ENCODE measurements around the gene CTIF.

Gene CTIF

DNA sequence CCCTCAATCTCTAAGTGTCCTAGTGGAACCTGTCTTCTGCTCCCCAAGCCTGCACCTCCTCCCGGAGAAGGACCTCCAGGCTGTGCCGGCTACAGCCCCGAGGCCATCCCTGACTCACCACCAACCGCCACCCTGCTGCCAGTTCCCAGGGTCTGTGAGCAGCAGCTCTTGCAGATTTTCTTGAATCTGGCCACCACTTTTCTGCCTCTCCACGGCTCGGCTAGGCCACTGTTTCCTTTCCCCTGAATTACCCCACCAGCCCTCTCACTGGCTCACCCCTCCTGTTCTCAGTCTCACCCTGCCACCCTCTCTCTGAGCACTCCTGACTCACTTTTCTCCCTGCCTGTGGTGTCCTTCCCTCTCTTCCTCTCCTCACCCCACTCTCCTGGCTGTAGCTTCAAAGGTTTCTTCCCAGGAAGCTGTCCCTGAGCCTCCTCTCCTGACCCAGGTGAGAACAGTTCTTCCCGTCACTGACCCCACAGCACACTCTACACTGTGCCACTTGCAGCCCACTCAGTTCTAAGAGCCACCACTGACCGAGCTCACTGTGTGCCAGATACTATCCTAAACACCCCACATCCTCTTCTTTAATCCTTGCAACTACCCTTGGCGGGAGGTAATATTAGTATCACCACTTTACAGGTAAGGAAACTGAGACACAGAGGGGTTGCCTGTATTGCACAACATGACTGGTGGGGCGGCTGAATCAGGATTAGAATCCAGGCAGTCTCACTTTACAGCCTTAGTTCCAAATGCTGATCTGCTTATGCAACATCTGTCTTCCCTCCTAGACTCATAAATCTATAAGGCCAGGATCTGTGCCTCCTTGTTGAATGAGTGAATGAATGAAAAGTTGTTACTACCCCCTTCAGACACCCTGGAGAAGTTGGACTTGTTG is 300.3 kb downstream of the CTIF start:
- DNase-seq = no peak

DNA sequence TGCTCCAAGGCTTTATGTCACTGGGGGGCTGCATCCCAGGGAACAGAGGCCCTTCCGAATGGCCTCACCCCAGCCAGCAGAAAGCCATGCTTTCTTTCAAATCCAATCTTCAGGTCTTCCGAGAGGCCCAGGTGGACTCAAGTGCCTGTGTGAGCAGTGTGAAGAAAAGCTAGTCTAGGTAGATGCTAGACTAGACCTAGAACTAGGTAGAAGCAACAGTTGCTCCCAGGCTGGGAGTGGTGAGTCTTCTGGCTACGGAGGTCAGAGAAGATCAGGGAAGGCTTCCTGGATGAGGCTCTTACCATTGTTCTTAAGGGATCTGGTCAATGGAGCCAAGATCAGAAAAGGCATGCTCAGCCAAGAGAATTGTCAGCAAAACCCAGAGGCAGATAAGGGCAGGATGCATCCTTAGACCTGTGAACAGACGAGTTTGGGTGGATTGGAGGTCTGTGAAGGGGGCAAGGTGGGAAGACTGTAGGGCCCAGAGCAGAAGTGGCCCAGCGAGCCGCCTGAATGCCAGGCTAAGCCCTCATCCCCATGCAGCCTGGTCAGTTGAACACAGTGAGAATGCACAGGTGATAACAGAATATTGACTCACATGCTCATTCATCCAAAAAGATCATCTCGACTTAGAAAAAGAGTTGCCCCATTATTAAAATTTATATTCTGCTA is 301.1 kb downstream of the CTIF start:
- no peak for DNase-seq

DNA sequence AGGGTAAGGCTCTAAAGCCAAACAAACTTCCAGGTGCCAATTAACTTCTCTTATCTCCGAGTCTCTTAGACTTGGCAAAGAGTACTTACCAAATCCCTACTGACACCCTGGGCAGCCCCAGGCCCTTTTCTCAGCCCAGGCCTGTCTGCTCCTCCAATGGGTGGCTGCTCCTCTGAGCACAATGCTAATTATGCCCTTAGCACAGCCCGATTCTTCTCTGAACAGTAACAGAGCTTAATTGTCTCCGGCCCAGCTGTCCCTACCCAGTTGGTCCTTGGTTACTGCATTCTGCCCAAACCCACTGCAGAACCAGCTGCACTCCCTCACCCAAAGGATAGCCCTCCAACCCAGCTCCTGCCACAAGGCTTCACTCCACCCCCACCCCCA is 301.7 kb downstream of the CTIF start:
- no peak for DNase-seq

DNA sequence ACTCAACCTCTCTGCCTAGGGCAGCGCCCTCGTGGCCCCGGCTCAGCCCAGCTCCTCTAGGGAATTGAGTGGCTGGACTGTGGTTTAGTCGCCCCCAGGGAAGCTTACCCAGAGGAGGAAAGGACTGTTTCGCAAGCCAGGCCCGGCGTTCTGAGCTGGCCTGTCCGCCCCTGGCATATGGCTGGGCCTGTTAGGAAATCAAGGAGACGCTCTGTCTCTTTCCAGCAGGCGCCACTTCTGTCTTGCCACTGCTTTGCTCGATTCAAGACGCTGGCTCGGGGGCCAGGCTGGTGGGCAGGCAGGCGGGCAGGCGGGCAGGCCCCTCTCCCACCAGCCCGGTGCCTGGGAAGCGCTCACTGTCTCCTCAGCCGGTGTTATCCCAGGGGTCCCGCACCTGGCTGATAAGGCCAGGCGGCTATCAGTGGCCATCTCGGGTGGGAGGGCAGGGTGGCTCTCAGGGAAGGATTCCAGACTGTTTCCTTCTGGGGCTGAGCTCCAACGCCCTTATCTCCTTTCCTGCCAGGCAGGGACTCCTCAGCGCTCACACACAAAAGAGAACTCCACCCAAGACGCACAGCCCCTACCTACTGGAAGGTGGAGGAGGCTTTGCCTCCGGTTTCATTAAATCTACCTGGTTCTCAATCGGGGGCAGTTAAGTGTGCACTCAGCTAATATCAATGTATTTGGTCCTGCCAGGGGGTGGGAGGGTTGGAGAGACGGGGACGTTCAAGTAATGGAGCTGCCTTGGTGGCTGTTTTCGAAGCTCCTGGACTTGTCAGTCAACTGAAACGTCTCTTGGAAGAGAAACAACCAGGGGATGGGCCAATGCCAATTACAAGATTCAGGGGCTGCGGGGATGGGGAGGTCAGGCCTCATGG is 302.8 kb downstream of the CTIF start:
- no peak for DNase-seq

DNA sequence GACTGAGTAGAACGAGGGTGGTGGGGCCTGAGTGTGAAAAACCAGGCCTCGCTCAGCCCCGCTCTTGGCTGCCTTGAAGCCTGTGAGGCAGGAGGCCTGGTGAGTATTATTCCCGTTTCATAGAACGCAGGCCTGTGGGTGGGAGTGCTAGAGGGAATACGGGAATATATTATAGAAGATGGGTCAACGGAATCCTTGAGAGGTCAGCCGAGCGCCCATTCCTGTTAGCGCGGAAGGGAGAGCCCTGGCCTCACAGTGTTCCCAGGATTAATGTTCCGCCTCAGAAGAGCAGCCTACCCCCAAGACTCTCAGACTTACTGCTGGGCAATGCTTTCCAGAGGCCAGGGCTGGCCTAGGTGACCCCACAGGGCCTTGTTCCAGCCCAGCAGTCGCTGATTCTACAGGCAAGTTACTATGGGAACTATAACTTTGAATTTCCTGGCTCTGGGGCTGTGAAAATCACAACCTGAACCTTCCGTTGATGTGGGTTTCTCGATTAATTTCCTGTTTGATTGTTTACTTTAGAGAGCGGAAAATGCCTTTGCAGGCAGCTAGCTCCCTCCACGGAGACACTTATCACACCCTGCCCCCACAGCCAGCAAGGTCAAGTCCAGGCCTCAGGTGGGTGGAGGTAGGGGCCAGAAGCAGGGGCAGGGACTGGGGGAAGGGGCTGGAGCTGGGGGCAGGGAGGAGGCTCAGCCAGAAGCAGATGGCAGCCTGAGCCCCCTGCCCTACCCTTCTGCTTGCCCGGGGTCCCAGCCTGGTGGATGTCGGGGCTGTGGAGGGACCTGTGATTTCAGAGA is 303.6 kb downstream of the CTIF start:
- DNase-seq = peak in 3 of 5 donors; percentile 25 to 83 (median 41)

DNA sequence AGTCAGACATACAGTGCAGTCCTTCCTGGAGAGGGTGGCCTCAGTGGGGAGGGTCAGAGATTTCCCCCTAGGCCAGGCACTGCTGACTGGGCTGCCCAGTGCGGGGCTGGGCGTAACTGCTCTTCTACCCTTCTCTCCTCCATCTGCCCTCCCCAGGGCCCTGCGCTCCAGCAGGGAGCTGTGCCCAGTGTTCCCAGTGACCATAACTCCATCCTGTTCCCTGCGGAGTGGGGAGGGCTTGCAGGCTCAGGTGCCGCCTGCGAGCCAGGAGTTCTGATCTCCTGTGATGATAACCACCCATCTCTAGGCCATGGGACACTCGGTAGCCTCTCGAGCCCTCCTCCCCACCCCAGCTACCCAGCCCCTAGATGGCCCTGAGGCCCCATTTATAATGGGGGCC is 304.3 kb downstream of the CTIF start:
- DNase-seq = no peak

DNA sequence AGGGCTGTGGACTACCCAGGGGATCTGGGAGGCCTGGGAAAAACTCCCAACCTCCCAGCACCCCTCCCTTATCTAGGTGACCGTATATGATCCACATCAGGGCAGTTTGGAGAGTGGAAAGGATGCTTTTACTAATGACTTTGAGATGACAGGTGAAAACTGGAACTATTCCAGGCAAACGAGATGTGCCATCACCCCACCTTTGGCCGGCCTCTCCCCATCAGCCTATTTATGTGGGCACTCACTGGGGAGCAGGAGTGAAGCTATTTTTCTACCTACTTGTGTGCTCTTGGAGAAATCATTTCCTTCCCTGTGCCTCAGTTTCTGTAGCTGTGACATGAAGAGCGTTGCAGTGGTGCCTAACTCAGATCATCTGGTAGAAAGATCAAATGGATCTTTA is 304.8 kb downstream of the CTIF start:
- no peak for DNase-seq

DNA sequence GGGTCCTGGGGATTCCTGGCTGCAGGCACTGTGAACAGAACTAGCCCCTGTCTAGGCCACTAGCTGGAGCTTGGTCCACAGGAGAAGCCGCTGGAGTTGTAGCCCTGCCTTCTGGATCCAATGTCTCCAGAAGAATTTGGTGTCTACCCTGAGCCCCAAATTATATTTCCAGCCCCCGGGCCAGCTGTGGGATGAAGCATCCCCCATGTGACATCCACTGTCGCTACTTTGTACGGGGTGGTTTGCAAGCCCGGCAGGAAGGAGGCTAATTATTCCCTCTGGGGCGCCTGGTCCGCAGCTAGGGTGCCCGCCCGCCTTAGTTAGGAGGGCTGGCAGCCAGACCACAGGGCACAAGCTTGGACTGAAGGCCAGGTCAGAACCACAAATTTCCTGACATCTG is 305.4 kb downstream of the CTIF start:
- DNase-seq = no peak

DNA sequence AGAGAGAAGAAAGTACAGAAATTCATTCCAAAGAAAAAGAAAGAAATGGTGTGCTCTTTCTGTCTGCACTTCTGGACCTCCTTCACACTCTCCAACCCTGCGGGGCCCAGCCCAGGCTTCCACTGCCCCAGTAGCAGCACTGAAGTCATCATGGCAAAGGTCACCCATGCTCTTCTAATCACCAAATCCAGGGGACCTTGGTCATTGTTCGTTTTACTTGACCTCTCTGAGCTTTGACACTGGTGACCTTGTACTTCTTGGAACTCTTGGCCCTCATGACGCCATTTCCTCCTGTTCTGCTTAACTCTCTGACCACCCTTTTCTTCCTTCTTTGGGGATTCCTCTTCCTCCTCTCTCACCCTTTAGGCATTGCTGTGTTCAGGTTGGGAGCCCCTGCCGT is 306.3 kb downstream of the CTIF start:
- DNase-seq = no peak

DNA sequence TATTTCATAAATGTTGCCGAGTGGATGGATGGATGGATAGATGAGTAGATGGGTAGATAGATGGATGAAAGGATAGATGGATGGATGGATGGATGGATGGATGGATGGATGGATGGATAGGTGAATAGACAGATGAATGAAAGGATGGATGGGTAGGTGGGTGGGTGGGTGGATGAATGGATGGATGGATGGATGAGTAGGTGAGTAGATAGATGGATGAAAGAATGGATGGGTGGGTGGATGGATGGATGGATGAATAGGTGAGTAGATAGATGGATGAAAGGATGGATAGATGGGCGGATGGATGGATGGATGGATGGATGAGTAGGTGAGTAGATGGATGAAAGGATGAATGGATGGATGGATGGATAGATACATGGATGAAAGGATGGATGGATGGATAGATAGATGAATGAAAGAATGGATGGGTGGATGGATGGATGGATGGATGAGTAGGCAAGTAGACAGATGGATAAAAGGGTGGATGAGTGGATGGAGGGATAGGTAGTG is 307.6 kb downstream of the CTIF start:
- DNase-seq = no peak

DNA sequence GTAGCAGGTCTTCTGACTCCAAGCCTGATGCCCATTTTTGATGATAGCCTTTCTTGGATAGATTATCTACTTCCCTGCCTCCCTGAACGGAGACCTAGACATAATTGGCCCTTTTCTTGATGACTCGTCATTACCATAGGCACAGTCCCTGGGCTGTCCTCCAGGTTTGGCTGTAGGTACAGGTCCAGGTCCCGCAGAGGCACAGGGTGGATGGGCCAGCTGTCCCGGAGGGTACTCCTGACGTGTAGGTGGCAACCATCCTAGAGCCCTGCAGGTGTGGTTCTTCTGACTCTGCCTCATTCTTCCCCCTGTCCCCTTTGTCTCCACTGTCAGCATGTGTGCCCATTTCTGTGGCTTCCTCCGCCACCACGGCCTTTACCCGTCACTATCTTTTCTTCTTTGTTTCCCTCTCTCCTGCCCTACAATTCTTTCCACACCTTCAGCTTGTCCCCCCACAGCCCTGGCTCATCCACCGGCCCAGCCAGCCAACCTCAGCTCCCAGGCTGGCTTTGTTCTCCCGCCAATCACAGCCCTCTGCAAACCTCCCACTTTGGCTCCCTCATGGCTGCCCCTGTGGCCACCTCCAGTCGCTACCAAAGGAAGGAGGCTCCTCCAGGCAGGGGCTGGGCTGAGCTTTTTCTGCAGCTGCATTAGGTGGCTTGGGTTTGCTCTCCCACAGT is 309.1 kb downstream of the CTIF start:
- DNase-seq = no peak

DNA sequence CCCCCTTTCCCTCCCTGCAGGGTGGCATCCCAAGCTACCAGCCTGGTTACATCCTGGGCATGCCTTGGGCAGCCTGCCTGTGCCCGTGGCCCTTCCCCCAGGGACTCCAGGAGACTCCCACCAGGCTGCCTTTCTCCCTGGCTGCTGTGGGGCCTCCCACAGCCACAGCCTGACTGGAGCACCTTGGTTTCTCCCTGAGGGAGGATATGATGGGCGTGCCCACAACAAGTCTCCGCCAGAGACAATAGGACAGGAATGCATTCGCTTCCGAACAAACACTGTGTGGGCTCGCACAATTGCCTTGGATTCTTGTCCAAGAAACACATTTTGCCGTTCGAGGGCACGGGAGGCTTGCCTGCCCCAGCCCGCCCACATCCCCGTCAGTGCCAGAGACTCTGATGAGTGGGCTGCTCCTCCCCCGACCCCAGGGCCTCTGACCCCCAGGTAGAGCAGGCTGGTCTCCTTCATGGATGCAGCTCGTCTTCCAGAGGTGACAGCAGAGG is 309.9 kb downstream of the CTIF start:
- DNase-seq = no peak

DNA sequence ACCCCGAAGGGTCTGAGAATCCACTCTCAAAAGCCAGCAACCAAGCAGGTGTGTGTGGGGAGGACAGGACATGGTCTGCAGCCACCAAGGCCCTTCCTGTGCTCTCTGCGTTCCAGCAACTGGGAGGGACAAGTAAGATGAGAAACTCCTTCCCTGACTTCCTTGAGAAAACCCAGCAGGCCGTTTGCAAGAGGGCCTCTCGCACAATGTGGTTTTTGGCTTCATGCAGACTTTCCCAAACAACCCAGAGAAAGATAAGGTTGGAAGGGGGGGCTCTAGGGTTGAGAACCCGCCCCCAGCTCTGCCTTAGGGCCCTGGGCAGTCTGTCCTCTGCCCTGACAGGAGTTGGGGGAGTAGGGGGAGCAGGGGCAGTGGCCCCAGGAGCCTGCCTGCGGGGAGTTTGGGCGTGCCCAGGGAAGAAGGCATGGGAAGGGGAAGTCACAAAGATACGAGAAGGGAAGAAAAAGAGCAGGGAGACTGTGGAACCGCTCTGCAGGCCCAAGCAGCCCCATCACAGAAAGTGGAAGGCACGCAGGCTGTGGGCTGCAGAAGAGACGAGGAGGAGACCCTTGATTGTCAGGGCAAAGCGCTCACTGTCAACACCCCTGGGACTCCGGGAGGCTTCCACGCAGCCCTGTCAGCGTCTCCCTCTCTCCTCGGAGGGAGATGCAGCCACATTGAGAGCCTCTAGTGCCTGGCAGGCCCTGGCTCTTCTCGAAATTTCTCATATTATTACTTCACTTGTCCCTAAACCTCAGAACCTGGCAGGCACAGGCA is 312.2 kb downstream of the CTIF start:
- no peak for DNase-seq

DNA sequence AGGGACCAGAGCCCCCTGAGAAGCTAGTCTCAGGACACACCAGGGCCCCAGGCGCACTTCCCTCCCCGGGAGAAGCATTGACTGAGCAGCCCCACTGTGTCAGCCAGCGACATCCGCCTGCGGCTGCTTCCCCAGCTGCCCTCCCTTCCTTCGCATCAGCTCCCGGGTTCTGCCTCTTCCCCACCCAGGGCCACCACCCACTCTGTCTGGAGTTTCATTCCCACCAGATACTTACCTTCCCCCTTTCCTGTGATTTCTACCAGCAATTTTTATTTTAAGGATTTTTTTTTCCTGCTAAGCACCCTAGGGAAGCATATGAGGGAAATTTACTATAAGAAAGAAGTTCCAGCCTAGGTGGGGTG is 312.7 kb downstream of the CTIF start:
- no peak for DNase-seq

DNA sequence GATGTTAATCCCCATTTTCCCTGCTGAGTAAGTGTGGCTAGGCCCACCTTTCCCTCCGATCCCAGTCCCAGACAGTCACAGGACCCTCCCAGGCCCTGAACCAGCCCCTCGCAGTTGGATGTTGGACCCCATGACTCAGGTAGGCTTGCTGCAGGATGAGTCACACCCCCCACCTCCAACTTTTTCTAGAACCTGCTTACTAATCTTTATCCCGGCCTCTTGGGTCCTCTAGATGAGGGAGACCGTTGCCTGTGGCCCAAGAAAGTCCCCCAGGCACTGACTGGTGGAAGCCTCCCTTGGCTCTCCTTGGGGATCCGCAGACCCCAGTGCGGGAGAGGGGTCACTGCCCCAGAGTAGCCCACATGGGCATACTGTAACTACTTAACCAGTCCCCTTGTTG is 313.5 kb downstream of the CTIF start:
- DNase-seq = no peak

DNA sequence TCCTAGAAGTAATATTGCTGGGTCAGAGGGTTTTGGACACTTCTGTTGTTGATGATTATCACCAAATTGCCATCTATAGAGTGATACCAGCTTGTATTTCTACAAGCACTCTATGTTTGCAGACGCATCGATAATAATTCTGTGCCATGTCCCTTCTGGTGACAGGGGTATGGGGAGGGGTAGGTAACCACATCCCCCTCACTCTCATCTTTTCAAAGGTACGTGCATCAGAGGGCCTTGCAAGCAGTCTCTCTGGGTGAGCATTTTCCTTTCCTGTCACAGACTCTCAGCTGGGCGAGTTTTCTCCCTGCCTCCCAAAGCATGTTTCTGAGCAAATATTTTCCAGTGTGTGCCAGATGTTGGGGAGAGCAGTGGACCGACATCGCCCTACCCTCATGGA is 314.0 kb downstream of the CTIF start:
- DNase-seq = no peak

DNA sequence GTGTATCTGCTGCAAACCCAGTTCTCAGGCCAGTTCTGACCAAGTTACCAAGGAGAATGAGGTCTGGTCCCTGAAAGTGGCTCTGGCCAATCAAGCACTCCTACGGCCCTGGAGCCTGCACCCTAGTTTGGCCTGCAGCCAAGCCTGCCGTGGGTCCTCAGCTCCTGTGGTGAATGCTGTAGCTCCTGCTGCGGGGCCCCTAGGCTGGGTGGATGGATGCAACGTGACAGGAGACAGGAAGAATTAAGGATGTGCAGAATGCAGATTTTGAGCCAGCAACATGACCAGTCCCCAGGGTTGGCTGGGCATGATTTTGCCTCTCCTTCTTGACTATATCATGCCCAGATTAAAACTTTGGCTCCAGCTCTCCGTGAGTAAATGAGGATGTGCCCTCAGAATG is 314.8 kb downstream of the CTIF start:
- DNase-seq = no peak

DNA sequence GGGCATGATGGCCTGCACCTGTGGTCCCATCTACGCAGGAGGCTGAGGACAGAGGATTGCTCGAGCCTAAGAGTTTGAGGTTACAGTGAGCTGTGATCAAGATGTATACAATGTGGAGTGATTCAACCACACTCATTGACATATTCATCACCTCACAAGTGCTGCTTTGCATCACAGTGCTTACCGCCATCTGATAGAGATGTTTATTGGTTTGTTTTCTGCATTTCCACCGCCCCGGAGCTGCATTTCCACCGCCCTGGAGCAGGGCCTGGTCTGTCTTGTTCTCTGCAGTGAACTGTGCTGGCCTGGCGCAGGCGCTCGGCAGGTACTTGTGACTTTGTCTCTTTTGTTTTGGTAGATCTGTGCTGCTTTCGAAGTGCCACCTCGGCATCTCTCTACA is 315.9 kb downstream of the CTIF start:
- DNase-seq = no peak

DNA sequence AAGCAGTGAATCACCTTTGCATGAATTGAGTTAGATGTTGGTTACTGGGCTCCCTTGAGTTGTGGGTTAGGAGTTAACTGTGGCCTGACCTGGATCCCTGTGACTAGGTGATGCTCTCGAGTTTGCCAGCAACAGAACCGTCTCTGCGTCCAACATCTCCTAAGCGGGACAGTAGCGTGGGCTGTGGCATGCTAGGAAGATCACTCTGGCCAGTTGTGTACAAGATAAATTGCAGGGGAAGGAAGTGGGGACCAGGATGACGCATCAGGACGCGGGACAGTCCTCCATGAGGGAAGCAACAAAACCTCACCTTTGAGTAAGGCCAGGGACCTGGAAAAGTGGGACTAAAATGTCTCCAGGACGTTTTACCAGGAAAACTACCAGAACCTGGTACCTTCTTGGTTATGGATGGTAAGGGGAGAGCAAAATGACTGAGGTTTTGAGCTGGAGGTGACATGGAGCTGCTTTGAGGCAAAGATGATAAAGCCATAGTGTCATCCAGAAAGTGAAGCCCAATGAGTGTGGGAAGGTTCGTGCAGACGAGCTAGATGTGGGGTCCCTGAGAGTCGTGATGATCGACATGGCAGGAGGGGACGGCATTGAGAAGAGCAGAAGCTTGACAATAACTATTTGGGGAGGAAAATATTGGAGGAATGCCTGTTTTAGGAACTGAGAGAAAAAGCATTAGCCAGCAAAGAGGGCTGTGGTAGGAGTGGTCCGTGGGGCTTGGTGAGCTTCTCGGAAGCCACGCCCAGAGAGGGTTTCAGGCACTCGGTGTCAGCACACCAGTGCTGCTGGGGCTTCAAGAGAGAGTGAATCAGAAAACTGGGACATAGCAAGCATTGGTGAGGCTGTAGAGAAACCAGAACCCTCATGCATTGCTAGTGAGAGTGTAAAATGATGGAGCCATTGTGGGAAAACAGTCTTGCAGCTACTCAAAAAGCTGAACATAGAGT is 316.9 kb downstream of the CTIF start:
- peak in 1 of 5 donors; percentile 30 for DNase-seq
